Measurements from ENCODE around the gene ISL2. TPM values are rescaled to one million over a fixed set of nuclear protein-coding genes. Genes with fewer than 3 reads are reported as not detected.

Gene ISL2
- total RNA-seq, 1 donor from 2014 or later: 1.2 TPM

GRCh38 chr15:76328958-76329357 is 7.6 kb upstream of the ISL2 start:
- no peaks in the 10 kb centered on the region for H3K4me1 Mint-ChIP-seq
- TF ChIP-seq, protein P1, sequence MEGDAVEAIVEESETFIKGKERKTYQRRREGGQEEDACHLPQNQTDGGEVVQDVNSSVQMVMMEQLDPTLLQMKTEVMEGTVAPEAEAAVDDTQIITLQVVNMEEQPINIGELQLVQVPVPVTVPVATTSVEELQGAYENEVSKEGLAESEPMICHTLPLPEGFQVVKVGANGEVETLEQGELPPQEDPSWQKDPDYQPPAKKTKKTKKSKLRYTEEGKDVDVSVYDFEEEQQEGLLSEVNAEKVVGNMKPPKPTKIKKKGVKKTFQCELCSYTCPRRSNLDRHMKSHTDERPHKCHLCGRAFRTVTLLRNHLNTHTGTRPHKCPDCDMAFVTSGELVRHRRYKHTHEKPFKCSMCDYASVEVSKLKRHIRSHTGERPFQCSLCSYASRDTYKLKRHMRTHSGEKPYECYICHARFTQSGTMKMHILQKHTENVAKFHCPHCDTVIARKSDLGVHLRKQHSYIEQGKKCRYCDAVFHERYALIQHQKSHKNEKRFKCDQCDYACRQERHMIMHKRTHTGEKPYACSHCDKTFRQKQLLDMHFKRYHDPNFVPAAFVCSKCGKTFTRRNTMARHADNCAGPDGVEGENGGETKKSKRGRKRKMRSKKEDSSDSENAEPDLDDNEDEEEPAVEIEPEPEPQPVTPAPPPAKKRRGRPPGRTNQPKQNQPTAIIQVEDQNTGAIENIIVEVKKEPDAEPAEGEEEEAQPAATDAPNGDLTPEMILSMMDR (IDR thresholded peaks at IDR 0.05; ENCODE audit: unreplicated experiment): no peak

DNA sequence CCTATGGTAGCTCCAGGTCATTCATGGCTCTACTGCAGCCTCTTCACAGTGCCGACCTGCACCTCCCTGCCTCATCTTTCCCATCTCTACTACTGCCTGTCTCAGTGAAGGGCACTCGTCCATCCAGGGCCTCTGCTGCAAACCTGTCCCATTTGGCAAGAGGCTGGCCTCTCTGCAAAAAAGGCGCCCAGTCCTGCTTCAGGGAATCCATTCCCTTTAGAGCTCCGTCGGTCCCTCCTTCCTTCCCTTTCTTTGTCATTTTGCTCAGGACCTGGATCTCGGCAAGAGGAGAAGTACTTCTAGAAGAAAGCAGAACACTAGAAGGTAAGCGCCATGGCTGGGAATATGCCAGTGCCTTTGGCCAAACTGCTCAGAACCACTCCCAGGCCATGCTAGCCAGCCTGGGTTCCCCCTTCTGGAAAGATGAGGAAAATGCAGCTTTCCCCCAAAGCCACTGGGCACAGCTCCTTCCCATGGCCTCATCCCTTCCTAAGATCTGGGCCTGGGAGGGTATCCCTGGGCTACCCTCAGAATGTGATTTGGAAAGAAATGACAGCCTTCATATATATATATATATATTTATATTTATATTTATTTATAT is 6.4 kb upstream of the ISL2 start:
- Mint-ChIP-seq H3K27ac (no peak overlapping the region), H3K36me3 (no peaks in the 10 kb centered on the region), H3K27me3 (ENCODE audit: low read depth) (peaks cover 69% of the 10 kb centered on the region), H3K4me1 (peaks cover 1% of the 10 kb centered on the region), H3K9me3 (no peaks in the 10 kb centered on the region), H3K4me3 (no peak overlapping the region)
- TF ChIP-seq, protein P1 (IDR thresholded peaks at IDR 0.05; ENCODE audit: unreplicated experiment): no peak
- DNase-seq (ENCODE audit: low spot score in 2 of 2, unreplicated experiment in 2 of 2): no peak

More at GRCh38 chr15:76328958-76329357, 7.6 kb upstream of the ISL2 start:
- Mint-ChIP-seq H3K36me3 (no peaks in the 10 kb centered on the region), H3K27ac (no peak overlapping the region), H3K4me3 (no peak overlapping the region), H3K9me3 (no peaks in the 10 kb centered on the region), H3K27me3 (ENCODE audit: low read depth) (peaks cover 67% of the 10 kb centered on the region)
- no peak for DNase-seq (ENCODE audit: low spot score in 2 of 2, unreplicated experiment in 2 of 2)

DNA sequence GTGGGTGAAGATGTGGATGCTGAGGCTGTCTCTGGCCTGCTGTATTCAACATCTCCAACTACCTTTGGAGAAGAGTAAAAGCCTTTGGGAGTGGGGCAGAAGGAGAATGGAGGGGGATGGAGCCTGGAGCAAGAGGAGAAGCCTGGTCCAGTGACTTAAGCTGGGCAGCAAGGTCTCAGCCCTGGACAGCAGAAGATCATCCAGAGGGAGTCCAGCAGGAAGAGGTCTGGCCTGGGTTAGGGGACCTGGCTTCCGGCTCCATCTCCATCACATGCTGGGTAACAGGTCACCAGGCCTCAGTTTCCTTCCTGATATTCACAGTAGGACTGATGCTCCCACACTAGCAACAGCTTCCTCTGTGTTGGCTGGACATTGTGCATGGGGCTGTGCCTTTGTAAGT is 3.8 kb upstream of the ISL2 start:
- Mint-ChIP-seq H3K36me3 (no peaks in the 10 kb centered on the region), H3K9me3 (no peaks in the 10 kb centered on the region), H3K4me1 (peaks cover 20% of the 10 kb centered on the region), H3K27ac (no peak overlapping the region), H3K27me3 (ENCODE audit: low read depth) (peaks cover 80% of the 10 kb centered on the region), H3K4me3 (no peak overlapping the region)
- DNase-seq (ENCODE audit: low spot score in 2 of 2, unreplicated experiment in 2 of 2): no peak
- TF ChIP-seq, protein P1 (IDR thresholded peaks at IDR 0.05; ENCODE audit: unreplicated experiment): no peak

- no peak for DNase-seq (ENCODE audit: low spot score in 2 of 2, unreplicated experiment in 2 of 2)
- H3K27me3 Mint-ChIP-seq (ENCODE audit: low read depth): peaks cover 79% of the 10 kb centered on the region
- H3K4me1 Mint-ChIP-seq: peaks cover 20% of the 10 kb centered on the region
- H3K9me3 Mint-ChIP-seq: no peaks in the 10 kb centered on the region
- TF ChIP-seq, protein P1 (IDR thresholded peaks at IDR 0.05; ENCODE audit: unreplicated experiment): no peak
- H3K4me3 Mint-ChIP-seq: no peak overlapping the region
- H3K36me3 Mint-ChIP-seq: no peaks in the 10 kb centered on the region
- no peak overlapping the region for H3K27ac Mint-ChIP-seq
These were observed 3.3 kb upstream of the ISL2 start for GRCh38 chr15:76333309-76333708.

DNA sequence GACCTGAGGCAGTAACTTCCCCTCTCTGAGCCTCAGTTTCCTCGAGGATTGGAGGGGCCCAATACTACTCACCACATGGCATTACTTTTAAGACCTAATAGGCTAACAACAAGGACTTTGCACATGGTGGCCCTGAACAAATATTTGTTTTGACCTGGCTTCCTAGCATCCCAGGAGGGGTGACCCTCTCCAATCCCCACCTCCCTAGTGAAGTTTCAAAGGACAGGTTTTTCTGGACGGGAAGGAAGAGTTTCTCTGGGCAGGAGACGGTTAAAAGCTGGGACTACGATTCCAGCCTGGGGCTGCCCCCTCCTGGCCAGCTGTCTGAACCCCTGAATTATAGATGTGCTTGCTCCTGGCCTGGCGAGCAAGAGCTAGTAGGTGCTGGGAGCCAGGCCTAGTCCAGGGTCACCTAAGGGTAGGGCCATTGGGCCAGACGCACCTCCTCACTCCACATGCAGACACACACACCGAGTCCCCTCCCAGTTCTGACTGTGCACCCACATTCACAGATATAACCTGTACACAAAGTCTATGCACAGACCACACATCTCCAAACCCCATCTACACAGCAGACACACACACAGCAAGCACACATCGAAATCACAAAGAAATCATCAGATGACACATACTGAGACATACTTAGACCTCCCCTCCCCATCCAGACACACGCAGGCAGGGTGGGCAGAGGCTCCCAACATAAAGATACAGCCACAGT is 2.7 kb upstream of the ISL2 start:
- Mint-ChIP-seq H3K27me3 (ENCODE audit: low read depth) (peaks cover 79% of the 10 kb centered on the region), H3K27ac (no peak overlapping the region), H3K36me3 (no peaks in the 10 kb centered on the region), H3K4me3 (no peak overlapping the region), H3K4me1 (peaks cover 24% of the 10 kb centered on the region), H3K9me3 (no peaks in the 10 kb centered on the region)
- DNase-seq (ENCODE audit: low spot score in 2 of 2, unreplicated experiment in 2 of 2): no peak
- TF ChIP-seq, protein P1 (IDR thresholded peaks at IDR 0.05; ENCODE audit: unreplicated experiment): no peak
